ENCODE measurements around the gene SLC25A46.
"Not testable (repeated sequence)": the region's sequence is repeated elsewhere in the genome, so short reads cannot be mapped to it uniquely, and the experiment has no call there.

The SLC25A46 gene

GRCh38 chr5:110738812-110739651 lies at the start of gene SLC25A46:
SLC25A46 (plus strand) TSS chr5:110739007; CDS start chr5:110739120, 113 bp downstream.
- peak; percentile 65 for DNase-seq (ENCODE audit: low spot score)

GRCh38 chr5:110690587-110690986 lies 48.2 kb upstream of the SLC25A46 start:
- not testable (repeated sequence) for DNase-seq (ENCODE audit: low spot score)

DNA sequence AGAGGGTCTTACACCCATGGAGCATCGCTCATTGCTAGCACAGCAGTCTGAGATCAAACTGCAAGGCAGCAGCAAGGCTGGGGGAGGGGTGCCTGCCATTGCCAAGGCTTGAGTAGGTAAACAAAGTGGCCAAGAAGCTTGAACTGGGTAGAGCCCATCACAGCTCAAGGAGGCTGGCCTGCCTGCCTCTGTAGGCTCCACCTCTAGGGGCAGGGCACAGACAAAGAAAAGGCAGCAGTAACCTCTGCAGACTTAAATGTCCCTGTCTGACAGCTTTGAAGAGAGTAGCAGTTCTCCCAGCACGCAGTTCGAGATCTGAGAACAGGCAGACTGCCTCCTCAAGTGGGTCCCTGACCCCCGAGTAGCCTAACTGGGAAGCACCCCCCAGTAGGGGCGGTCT lies 46.1 kb upstream of the SLC25A46 start:
- DNase-seq (ENCODE audit: low spot score) = not testable (repeated sequence)

GRCh38 chr5:110702300-110702699 lies 36.5 kb upstream of the SLC25A46 start:
- no peak for DNase-seq (ENCODE audit: low spot score)

- DNase-seq (ENCODE audit: low spot score) = no peak
Measured at GRCh38 chr5:110702704-110703103, 36.1 kb upstream of the SLC25A46 start.

- DNase-seq (ENCODE audit: low spot score) = no peak
Measured at GRCh38 chr5:110703481-110703880, 35.3 kb upstream of the SLC25A46 start.

DNA sequence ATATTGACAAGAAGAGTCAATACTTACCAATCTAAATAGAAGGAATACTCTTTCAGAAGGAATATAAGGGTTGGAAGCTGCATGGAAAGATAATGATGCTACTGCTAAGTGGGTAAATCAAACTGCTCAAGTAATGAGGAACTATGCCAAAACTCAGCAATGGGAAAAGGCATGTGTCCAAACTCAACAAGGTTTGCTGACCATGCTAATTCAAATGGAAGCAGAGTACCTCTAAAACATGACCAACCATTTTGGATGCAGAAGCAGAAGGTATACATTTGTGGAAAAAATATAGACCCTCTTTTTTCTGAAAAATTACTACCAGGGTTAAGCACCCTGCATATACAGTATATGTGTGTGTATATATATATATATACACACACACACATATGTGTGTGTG lies 33.5 kb upstream of the SLC25A46 start:
- no peak for DNase-seq (ENCODE audit: low spot score)

- DNase-seq (ENCODE audit: low spot score) = no peak
Measured at GRCh38 chr5:110707260-110707844, 31.5 kb upstream of the SLC25A46 start.

DNA sequence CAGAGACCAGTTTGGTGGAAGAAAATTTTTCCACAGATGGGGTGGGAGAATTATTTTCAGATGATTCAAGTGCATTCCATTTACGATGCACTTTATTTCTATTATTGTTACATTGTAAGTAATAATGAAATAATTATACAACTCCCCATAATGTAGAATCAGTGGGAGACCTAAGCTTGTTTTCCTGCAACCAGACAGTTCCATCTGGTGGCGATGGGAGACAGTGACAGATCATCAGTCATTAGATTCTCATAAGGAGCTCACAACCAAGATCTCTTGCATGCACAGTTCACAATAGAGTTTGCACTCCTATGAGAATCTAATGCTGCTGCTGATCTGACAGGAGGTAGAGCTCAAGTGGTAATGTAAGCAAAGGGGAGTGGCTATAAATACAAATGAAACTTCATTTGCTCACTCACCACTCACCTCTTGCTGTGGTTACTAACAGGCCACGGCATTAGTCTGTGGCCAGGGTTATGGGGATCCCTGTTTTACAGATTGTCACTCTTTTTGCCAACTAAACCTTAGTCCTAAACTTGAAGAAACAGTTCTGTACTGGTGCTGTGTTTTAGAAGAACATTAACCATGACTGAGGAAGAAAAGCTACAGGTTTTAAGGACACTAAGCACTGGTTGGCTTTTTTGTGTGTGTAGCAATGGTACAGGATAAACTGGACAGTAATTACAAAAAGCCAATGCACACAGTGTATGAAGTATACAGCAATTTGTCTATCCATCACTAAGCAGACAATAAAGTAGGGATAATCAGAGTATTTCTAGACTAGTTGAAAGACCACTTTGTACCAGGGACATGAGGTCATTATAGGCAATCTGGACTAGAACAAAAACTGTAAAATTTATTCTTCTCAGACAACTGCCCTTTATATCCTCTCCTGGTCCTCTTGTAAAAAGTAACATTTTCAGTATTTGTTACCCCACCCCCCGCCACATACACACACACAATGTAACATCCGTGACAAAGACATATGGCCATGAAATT lies 22.3 kb upstream of the SLC25A46 start:
- no peak for DNase-seq (ENCODE audit: low spot score)

DNA sequence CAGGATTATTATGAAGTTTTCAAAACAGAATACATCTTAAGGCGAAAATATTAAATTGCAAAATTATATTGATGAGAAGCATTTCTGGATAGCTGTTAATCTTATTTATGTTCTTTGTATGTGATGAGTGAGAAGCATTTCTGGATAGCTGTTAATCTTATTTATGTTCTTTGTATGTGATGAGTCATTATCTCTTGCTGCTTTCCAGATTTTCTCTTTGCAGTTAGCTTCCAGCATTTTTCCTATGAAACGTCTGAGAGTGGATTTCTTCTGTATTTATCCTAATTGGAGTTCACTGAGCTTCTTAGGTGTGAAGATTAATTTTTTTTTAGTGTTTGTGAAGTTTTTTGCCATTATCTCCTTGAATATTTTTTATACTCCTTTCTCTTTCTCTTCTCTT lies 20.5 kb upstream of the SLC25A46 start:
- DNase-seq (ENCODE audit: low spot score) = no peak

DNA sequence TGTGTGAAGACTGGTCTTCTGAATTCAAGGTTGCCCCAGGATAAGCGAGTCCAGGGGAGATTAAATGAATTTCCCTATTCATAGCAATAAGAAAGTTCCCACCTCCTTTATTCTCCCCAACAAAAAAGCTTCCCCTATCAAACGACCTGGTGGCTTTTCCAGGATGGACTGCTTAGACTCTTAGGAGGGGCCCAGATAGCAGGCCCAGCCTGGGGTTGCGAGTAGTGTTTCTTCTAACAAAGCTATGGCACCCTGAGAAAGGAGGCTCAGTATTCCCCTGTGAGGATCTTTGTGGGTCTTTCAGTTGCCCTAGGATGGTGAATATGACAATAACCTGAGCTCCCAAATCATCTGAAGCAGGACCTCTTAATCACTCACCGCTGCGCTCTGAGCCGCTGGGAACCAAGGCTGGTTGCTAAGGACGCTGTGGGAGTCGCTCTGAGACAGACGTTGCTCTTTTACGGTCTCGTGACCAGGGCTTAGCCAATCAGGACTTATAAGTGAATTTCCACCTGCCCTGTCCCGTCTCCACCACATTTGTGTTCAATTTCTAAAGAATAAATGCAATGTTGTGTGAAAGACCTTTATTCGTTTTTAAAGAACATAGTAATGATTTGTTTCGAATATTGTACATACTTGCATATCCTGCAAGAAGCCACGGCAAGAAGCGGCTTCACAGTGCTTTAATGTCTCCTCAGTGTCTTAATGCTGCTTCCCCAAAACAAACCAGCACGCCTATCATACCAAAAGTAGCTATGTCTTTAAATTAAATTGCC lies 12.4 kb upstream of the SLC25A46 start, which contains the start of gene TMEM232:
TSS of gene TMEM232 (minus strand) at position 423 of the 776 bp plus-strand sequence. CDS start 59,319 bp downstream, outside the sequence.
- DNase-seq (ENCODE audit: low spot score) = peak; percentile 62

- no peak for DNase-seq (ENCODE audit: low spot score)
Measured at GRCh38 chr5:110727025-110727314, 11.8 kb upstream of the SLC25A46 start.

DNA sequence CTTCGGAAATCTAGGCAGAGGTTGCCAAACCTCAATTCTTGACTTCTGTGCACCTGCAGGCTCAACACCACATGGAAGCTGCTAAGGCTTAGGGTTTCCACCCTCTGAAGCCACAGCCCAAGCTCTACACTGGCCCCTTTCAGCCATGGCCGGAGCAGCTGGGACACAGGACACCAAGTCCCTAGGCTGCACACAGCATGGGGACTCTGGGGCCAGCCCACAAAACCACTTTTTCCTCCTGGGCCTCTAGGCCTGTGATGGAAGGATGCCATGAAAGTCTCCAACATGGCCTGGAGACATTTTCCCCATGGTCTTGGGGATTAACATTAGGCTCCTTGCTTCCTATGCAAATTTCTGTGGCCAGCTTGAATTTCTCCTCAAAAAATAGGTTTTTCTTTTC lies 7.3 kb upstream of the SLC25A46 start:
- DNase-seq (ENCODE audit: low spot score) = not testable (repeated sequence)

- DNase-seq (ENCODE audit: low spot score) = no peak
Measured at GRCh38 chr5:110734101-110734500, 4.7 kb upstream of the SLC25A46 start.

GRCh38 chr5:110735556-110735955 lies 3.3 kb upstream of the SLC25A46 start:
- no peak for DNase-seq (ENCODE audit: low spot score)

- no peak for DNase-seq (ENCODE audit: low spot score)
Measured at GRCh38 chr5:110736753-110737152, 2.1 kb upstream of the SLC25A46 start.

DNA sequence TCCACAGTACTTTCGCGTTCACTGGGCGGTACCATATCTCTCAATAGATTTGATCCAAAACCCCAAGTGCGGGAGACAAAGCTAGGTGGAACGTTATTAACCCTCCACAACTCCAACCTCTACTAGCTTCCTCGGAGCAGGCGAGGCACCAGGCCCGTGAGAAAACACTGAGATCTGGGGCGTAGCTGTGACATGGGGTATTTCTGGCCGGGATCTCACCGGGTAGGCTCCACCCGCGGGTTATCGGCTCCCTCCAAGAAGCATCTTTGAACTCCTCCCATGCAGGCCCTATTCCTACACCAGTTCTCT lies 350 bp upstream of the SLC25A46 start:
- peak; percentile 54 for DNase-seq (ENCODE audit: low spot score)

GRCh38 chr5:110751902-110752762 lies 13.3 kb downstream of the SLC25A46 start:
- DNase-seq (ENCODE audit: low spot score) = no peak

GRCh38 chr5:110752953-110753352 lies 14.1 kb downstream of the SLC25A46 start:
- no peak for DNase-seq (ENCODE audit: low spot score)

DNA sequence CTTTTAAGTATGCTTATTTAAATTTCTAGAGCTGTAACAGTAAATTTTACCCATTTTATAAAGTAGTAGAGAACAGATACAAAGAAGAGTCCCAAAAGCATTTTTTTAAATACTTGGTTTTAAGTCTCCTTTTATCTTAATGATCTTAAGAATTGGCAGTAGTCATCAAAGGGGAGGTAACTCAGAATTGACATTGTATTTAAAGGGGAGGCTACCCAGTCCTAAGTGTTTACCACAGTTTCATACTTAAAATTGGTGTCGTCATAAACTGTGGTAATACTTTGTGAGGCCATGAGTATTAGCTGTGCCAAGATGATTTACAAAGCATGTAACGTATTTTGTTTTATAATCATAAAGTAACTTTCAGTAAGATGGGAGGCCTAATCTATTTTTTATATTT lies 14.8 kb downstream of the SLC25A46 start:
- DNase-seq (ENCODE audit: low spot score) = no peak

DNA sequence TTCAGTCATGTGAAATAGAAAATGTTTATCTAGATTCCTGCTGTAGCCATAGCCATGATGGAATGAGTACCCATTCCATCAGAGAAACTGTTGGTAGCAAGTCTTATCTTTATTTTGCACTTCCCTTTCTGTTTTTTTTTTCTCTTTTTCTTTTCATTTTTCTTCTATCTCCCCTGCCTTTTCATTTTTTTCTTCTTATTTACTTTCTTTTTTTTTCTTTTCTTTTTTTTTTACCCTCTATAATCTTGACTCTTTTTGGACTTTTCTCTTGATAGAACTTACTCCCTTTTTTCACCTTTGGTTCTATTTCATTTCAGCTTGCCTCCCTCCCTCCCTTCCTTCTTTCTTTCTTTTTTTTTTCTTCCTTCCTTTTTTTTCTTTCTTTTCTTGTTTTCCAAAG lies 15.4 kb downstream of the SLC25A46 start:
- DNase-seq (ENCODE audit: low spot score) = no peak

Measured in HuH-7 (cell line).